ENCODE data around the gene FOXO3. TPM values are rescaled to one million over a fixed set of nuclear protein-coding genes. Genes with fewer than 3 reads are reported as not detected.

FOXO3 gene
- total RNA-seq, 1 donor from 2014 or later: 13.7 TPM

DNA sequence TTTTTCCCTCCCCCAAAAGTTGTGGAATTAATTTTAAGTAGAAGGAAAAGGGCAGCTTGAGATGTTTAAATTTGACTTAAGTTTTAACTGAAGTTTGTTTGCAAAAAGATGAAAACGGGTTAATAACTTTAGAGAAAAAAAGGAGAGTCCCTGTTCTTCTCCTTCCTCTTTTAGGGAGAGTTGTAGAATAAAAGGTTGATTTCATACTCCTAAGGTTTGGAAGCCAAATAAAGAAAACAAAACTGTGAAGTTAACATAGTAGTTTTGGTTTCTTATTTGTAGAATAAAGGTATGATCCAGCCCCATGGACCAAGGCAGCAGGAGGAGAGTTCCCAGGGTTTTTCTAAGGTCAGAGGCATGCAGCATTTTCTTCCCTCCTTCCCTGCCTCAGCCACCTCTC is 33.4 kb downstream of the FOXO3 start:
- no peaks in the 10 kb centered on the region for H3K9me3 Mint-ChIP-seq
- Histone ChIP-seq H3K9me3 (ENCODE audit: low read depth) (no peaks in the 10 kb centered on the region), H3K9ac (no peak overlapping the region), H3K27me3 (no peaks in the 10 kb centered on the region), H4K20me1 (ENCODE audit: low read depth) (peaks cover 25% of the 10 kb centered on the region), H3K4me2 (no peak overlapping the region), H3K36me3 (no peaks in the 10 kb centered on the region), H3K4me1 (peaks cover 14% of the 10 kb centered on the region), H3F3A (ENCODE audit: low read depth) (peaks cover 9% of the 10 kb centered on the region), H3K27ac (no peak overlapping the region), H3K79me2 (ENCODE audit: low read depth) (peaks cover 37% of the 10 kb centered on the region), H2AFZ (replicated peaks) (no peak overlapping the region), H3K4me3 (no peak overlapping the region)
- TF ChIP-seq, protein P1, sequence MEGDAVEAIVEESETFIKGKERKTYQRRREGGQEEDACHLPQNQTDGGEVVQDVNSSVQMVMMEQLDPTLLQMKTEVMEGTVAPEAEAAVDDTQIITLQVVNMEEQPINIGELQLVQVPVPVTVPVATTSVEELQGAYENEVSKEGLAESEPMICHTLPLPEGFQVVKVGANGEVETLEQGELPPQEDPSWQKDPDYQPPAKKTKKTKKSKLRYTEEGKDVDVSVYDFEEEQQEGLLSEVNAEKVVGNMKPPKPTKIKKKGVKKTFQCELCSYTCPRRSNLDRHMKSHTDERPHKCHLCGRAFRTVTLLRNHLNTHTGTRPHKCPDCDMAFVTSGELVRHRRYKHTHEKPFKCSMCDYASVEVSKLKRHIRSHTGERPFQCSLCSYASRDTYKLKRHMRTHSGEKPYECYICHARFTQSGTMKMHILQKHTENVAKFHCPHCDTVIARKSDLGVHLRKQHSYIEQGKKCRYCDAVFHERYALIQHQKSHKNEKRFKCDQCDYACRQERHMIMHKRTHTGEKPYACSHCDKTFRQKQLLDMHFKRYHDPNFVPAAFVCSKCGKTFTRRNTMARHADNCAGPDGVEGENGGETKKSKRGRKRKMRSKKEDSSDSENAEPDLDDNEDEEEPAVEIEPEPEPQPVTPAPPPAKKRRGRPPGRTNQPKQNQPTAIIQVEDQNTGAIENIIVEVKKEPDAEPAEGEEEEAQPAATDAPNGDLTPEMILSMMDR (IDR thresholded peaks at IDR 0.05): no peak
- TF ChIP-seq EZH2 (IDR thresholded peaks at IDR 0.05) (no peak), EZH2phosphoT487 (IDR thresholded peaks at IDR 0.05) (no peak)
- peaks cover 31% of the 10 kb centered on the region for H3K4me1 Mint-ChIP-seq
- no peak overlapping the region for H3K4me3 Mint-ChIP-seq
- no peak overlapping the region for H3K27ac Mint-ChIP-seq
- no peak for DNase-seq (ENCODE audit: low spot score)
- no peaks in the 10 kb centered on the region for H3K27me3 Mint-ChIP-seq (ENCODE audit: insufficient read depth, low read depth)
- H3K36me3 Mint-ChIP-seq: peaks cover 4% of the 10 kb centered on the region

DNA sequence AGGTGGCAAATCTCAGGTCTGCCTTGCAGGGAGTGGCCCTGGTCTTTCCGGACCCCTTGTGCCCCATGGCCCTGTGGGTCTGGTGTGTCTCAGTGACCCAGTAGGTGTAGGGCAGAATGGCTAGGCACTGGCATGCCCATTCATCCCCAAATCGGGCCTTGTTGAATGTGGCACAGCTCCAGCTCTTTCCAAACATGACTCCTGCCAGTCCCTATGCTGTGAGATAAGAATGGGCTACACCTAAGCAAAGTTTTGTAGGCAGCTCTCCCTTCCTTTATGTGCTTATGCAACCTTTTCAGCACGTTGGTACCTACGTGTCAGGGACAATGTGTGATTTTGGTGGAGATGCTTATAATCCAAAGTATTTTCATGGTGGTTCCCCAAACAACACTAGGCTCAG is 33.9 kb downstream of the FOXO3 start:
- H3K27ac Mint-ChIP-seq: no peak overlapping the region
- peaks cover 37% of the 10 kb centered on the region for H3K79me2 ChIP-seq (ENCODE audit: low read depth)
- H3K4me1 Mint-ChIP-seq: peaks cover 26% of the 10 kb centered on the region

DNA sequence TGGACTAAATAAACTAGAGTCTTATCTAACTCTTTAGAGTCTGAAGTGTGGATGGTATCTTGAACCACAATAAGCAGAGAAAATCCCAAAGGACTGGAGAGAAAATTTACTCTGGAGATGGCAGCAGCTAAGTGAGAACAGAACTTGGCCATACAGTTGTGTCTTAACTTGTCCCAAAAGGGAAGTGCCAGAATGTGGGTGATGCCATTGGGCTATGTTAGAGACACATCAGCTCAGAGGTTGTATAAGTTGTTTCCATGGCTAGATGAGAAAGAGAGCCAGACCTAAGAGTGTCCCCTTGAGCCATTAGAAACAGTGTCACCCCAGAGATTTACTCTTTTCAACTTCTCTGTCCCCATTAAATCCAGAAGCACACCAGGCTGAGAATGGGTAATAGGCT is 36.2 kb downstream of the FOXO3 start:
- H3K4me1 Mint-ChIP-seq: peaks cover 18% of the 10 kb centered on the region
- Histone ChIP-seq H3K9me3 (ENCODE audit: low read depth) (no peaks in the 10 kb centered on the region), H3K4me3 (no peak overlapping the region), H3K27ac (no peak overlapping the region), H2AFZ (replicated peaks) (no peak overlapping the region), H3F3A (ENCODE audit: low read depth) (no peaks in the 10 kb centered on the region), H3K9ac (no peak overlapping the region), H4K20me1 (ENCODE audit: low read depth) (peaks cover 20% of the 10 kb centered on the region), H3K79me2 (ENCODE audit: low read depth) (peaks cover 22% of the 10 kb centered on the region), H3K27me3 (no peaks in the 10 kb centered on the region), H3K4me1 (peaks cover 3% of the 10 kb centered on the region), H3K4me2 (no peak overlapping the region), H3K36me3 (no peaks in the 10 kb centered on the region)
- H3K9me3 Mint-ChIP-seq: no peaks in the 10 kb centered on the region
- TF ChIP-seq EZH2 (IDR thresholded peaks at IDR 0.05) (no peak), EZH2phosphoT487 (IDR thresholded peaks at IDR 0.05) (no peak)
- TF ChIP-seq, protein P1 (IDR thresholded peaks at IDR 0.05): no peak
- no peak overlapping the region for H3K4me3 Mint-ChIP-seq
- peaks cover 4% of the 10 kb centered on the region for H3K36me3 Mint-ChIP-seq
- no peak overlapping the region for H3K27ac Mint-ChIP-seq
- DNase-seq (ENCODE audit: low spot score): no peak
- no peaks in the 10 kb centered on the region for H3K27me3 Mint-ChIP-seq (ENCODE audit: insufficient read depth, low read depth)

More for the DNA sequence above, 33.9 kb downstream of the FOXO3 start:
- H3K4me2 ChIP-seq: no peak overlapping the region
- H3K9me3 ChIP-seq (ENCODE audit: low read depth): no peaks in the 10 kb centered on the region
- H2AFZ ChIP-seq (replicated peaks): no peak overlapping the region
- no peak for DNase-seq (ENCODE audit: low spot score)
- no peak overlapping the region for H3K4me3 ChIP-seq
- no peaks in the 10 kb centered on the region for H3K27me3 ChIP-seq
- H3K9ac ChIP-seq: no peak overlapping the region
- no peak for TF ChIP-seq EZH2 (IDR thresholded peaks at IDR 0.05)
- TF ChIP-seq EZH2phosphoT487 (IDR thresholded peaks at IDR 0.05): no peak
- TF ChIP-seq, protein P1 (IDR thresholded peaks at IDR 0.05): no peak
- H3F3A ChIP-seq (ENCODE audit: low read depth): peaks cover 4% of the 10 kb centered on the region
- Mint-ChIP-seq H3K4me3 (no peak overlapping the region), H3K36me3 (peaks cover 4% of the 10 kb centered on the region), H3K9me3 (no peaks in the 10 kb centered on the region), H3K27me3 (ENCODE audit: insufficient read depth, low read depth) (no peaks in the 10 kb centered on the region)
- H3K36me3 ChIP-seq: no peaks in the 10 kb centered on the region
- H3K27ac ChIP-seq: no peak overlapping the region
- H3K4me1 ChIP-seq: peaks cover 9% of the 10 kb centered on the region
- peaks cover 22% of the 10 kb centered on the region for H4K20me1 ChIP-seq (ENCODE audit: low read depth)

Measured in neural progenitor cell (in vitro differentiated cells).